GM12873 (cell line): ENCODE data around the gene LPCAT1.

Experiments
- CTCF ChIP-seq: IDR thresholded peaks from 2 replicates; pipeline ENCODE4 v1.5.1; 2012; ENCODE audit warnings: low read depth, mild to moderate bottlenecking, moderate library complexity, low read length, control low read depth; ENCODE audit not compliant: insufficient read depth; ENCODE audit errors: missing control alignments

The LPCAT1 gene

DNA sequence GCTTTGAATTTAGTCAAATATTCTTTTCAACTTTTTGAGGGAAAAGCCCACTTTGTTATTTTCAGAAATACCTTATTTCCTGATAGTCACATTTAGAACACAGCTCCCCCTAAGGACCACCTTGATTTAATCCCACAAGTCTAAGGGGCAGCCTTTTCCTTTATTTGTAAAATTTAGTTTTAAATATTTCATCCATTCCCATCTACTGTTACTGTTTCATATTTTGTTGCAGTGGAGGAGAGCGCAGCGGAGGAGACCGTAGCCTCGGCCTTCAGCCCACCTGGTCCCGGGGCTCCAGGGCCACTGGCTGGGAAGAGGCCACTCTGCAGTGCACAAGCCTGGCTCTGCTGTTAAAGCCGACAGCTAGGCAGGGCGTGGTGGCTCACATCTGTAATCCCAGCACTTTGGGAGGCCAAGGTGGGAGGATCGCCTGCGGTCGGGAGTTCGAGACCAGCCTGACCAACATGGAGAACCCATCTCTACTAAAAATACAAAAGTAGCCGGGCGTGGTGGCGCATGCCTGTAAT, 19.6 kb downstream of the LPCAT1 start:
- no peak for TF ChIP-seq CTCF

DNA sequence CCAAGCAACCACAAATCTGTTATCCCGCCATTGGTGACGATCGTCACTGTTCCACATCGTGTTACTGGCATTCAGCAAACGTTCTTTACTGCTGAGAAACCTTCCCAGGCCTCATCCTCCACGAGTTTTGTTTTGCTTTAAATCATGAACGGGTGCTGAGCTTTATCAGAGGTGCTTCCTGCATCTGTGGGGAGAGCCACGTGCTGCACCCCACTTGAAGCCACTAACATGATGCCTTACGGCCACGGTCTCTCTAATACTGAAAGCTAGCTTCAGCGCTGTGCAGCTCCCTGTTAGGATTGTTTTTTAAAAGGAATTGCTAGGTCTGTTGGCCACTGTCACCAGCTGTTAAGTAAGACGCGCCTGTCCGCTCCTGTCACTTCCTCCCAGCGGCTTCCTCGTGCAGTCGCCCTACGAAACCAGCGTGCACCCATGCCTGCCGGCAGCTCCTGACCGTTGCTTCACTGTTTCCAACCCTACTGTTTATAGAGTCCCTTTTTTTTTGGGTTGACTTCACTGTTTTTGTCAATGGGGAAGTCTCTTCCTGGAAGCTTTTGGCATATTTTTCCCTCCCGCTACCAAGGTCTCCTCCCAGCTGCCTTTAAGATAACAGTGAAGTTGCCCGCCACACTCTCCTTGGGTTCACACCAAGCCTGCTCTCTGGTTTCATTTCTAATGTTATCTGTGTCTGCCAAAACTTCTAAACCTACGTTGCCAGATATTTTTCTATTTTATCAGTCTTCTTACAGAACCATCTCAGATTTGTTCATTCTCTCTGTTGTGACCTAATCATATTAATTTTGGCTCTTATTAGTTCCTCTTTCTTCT, 20.3 kb downstream of the LPCAT1 start:
- no peak for TF ChIP-seq CTCF

GRCh38 chr5:1502737-1503120, 21.0 kb downstream of the LPCAT1 start:
- TF ChIP-seq CTCF, result no peak

DNA sequence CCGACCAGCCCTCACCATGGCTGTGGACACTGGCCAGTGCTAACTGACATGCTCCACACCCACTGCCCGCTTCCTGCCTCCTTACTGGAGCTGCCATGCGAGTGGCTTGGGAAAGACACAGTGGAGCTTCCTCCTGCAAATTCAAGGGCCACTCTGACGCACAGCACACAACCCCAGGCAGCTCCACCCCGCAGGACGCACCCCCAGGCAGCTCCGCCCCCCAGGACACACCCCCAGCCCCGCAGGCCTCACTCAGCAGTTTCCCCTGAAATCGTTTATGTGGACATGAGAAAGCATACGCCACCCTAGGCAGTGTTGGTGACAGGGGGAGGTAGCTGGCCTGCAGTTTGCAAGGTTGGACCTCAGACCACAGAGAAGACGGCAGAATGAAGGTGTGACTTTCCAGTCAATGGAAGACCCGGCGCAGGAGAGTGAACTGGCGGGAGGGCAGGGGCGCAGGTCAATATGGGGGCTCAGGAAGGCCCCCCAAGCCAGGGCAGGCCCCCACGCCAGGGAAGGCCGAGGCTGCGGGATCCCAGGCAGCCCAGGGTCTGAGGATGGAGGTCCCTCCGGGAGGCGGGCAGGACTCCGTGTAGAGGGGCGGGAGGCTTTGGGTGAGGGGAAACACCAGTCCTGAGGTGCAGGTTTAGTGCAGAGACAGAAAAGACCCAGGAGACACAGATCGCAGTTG, 21.6 kb downstream of the LPCAT1 start:
- no peak for TF ChIP-seq CTCF

DNA sequence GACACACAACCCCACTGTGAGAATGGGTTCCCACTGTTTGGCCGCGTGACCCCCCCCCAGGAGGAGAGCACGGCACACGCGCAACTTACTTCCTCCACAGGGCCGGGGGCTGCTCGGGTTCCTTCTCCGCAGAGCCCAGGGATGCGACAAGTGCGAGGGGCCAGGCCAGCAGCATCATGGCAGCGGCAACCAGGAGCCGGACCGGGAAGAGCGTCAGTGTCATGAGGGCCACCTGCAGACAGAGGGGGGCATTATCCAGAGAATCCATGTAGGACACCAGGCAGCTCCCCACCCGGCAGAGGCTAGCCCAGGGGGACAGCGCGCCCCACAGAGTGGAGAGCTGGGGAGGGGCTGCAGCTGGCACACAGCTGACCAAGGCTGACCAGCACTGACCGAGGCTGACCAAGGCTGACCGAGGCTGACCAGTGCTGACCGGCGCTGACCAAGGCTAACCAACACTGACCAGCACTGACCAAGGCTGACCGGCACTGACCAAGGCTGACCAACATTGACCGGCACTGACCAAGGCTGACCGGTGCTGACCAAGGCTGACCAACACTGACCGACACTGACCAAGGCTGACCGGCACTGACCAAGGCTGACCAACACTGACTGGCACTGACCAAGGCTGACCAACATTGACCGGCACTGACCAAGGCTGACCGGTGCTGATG, 22.3 kb downstream of the LPCAT1 start:
- no peak for TF ChIP-seq CTCF

DNA sequence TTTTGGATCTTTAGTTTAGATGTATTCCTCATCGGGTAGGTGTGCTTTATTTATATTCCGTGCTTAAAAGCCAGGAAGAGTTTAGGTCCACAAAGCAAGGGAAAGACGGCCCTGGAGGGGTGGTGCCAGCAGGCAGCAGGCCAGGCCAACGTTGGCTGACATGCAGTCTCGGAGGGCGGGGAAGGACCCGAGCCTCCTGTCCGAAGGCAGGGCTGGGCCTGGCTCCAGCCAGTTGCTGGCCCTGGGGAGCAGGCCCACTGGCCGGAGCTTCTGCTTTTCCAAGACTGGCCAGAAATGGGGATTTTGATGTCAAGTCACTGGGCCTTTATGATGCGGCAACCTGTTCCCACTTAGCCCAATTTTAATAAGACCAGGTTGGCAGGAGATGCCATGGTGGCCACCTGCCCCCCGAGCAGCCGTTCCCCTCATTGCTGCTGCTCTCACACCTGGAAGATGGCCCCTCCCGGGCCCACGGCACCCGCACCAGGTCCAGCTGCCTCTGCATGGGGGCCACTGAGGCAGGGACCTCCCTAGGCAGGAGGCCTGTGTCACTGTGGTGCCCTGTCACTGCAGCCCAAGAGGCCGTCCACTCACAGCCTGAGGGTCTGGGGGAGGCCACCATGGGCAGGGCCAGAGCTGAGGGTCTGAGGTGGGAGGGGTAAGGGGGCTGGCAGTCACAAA, 23.2 kb downstream of the LPCAT1 start:
- no peak for TF ChIP-seq CTCF
